Measurements from ENCODE around the gene RPL7A. TPM values are rescaled to one million over a fixed set of nuclear protein-coding genes. Genes with fewer than 3 reads are reported as not detected.

Gene RPL7A
- total and polyA plus RNA-seq, 2 of the 13 experiments (the other 11 are each of a cell fraction or from before 2014, with no cell fraction given), result 2,401 to 2,938 TPM

- peak; percentile 20; the same call in 1 of the 2 replicates for TF ChIP-seq THRA (CRISPR knock-in tag; IDR thresholded peaks at IDR 0.05; ENCODE audit: borderline replicate concordance)
- TF ChIP-seq ZNF616 (CRISPR knock-in tag; IDR thresholded peaks at IDR 0.05; ENCODE audit: low read depth), result no peak
- TF ChIP-seq PAWR (CRISPR knock-in tag; IDR thresholded peaks at IDR 0.05; ENCODE audit: borderline replicate concordance), result no peak
- no peak for TF ChIP-seq GPN1 (CRISPR knock-in tag; IDR thresholded peaks at IDR 0.05; ENCODE audit: borderline replicate concordance)
- TF ChIP-seq AFF4 (CRISPR knock-in tag; IDR thresholded peaks at IDR 0.05), result 0 out of 2 replicates have a peak, but pooled peaks have one; percentile 37
- peak; percentile 74; the same call in 1 of the 2 replicates for TF ChIP-seq ZBTB33 (CRISPR knock-in tag; IDR thresholded peaks at IDR 0.05)
- TF ChIP-seq CEBPG (CRISPR knock-in tag; IDR thresholded peaks at IDR 0.05), result no peak
- peak; percentile 26; the same call in 1 of the 2 replicates for TF ChIP-seq KDM5B (CRISPR knock-in tag; IDR thresholded peaks at IDR 0.05; ENCODE audit: borderline replicate concordance)
- peak; percentile 84 for TF ChIP-seq RBM22 (optimal IDR thresholded peaks at IDR 0.05; ENCODE audit: low read length)
- peak; percentile 21; the same call in 1 of the 2 replicates for TF ChIP-seq ZSCAN25 (CRISPR knock-in tag; IDR thresholded peaks at IDR 0.05)
- TF ChIP-seq ZNF460 (CRISPR knock-in tag; IDR thresholded peaks at IDR 0.05; ENCODE audit: borderline replicate concordance), result no peak
- TF ChIP-seq U2AF1 (optimal IDR thresholded peaks at IDR 0.05; ENCODE audit: low read depth, low read length), result no peak
- TF ChIP-seq GATAD2A (CRISPR knock-in tag; IDR thresholded peaks at IDR 0.05), result no peak
- 0 out of 2 replicates have a peak, but pooled peaks have one; percentile 15 for TF ChIP-seq SAP130 (CRISPR knock-in tag; IDR thresholded peaks at IDR 0.05; ENCODE audit: low read depth)
- 0 out of 2 replicates have a peak, but pooled peaks have one; percentile 16 for TF ChIP-seq ZSCAN5A (CRISPR knock-in tag; IDR thresholded peaks at IDR 0.05; ENCODE audit: borderline replicate concordance)
- TF ChIP-seq PHF8 (CRISPR knock-in tag; IDR thresholded peaks at IDR 0.05), result no peak
These were observed 12.7 kb downstream of the RPL7A start (continued) for GRCh38 chr9:133360400-133361393.

All from HepG2 (cell line).